Stimulated activated naive CD4-positive, alpha-beta T cell (primary cell): ENCODE measurements around the gene KLF12.
A peak's percentile ranks its signal among the peaks of the same experiment; 100 is the strongest.

ENCODE experiments used
- DNase-seq, 6 experiments: peaks; one replicate each; lab custom pipeline; 2025; lab: John Stamatoyannopoulos, UW

KLF12 gene

GRCh38 chr13:74134221-74134776, at the start of gene KLF12:
Gene KLF12 (minus strand): TSS chr13:74134404.
- DNase-seq: peak; percentile 88 to 94 (median 90)

- no peak for DNase-seq
These were observed 48.3 kb upstream of the KLF12 start for GRCh38 chr13:74182491-74182890.

- no peak for DNase-seq
These were observed 40.6 kb upstream of the KLF12 start for GRCh38 chr13:74174810-74175209.

GRCh38 chr13:74173822-74174221, 39.6 kb upstream of the KLF12 start:
- no peak for DNase-seq

GRCh38 chr13:74171641-74172040, 37.4 kb upstream of the KLF12 start:
- DNase-seq: no peak

GRCh38 chr13:74169676-74170075, 35.5 kb upstream of the KLF12 start:
- no peak for DNase-seq

- no peak for DNase-seq
These were observed 34.1 kb upstream of the KLF12 start for GRCh38 chr13:74168263-74168675.

- DNase-seq: no peak
These were observed 32.2 kb upstream of the KLF12 start for GRCh38 chr13:74166261-74167004.

GRCh38 chr13:74162782-74163181, 28.6 kb upstream of the KLF12 start:
- no peak for DNase-seq

- DNase-seq: no peak
These were observed 27.9 kb upstream of the KLF12 start for GRCh38 chr13:74162135-74162534.

- DNase-seq: no peak
These were observed 24.6 kb upstream of the KLF12 start for GRCh38 chr13:74158571-74159352.

GRCh38 chr13:74158028-74158427, 23.8 kb upstream of the KLF12 start:
- DNase-seq: no peak

GRCh38 chr13:74154981-74155380, 20.8 kb upstream of the KLF12 start:
- DNase-seq: no peak

- DNase-seq: no peak
These were observed 19.1 kb upstream of the KLF12 start for GRCh38 chr13:74153316-74153715.

- no peak for DNase-seq
These were observed 17.7 kb upstream of the KLF12 start for GRCh38 chr13:74151859-74152258.

GRCh38 chr13:74148352-74148751, 14.1 kb upstream of the KLF12 start:
- DNase-seq: no peak

GRCh38 chr13:74145249-74145975, 11.2 kb upstream of the KLF12 start:
- no peak for DNase-seq

GRCh38 chr13:74144269-74144668, 10.1 kb upstream of the KLF12 start:
- DNase-seq: no peak

- no peak for DNase-seq
These were observed 8.1 kb upstream of the KLF12 start for GRCh38 chr13:74142257-74142656.

- no peak for DNase-seq
These were observed 4.0 kb upstream of the KLF12 start for GRCh38 chr13:74138241-74138640.

GRCh38 chr13:74136084-74136658, 2.0 kb upstream of the KLF12 start:
- peak; percentile 37 to 74 (median 52) for DNase-seq
